Stimulated activated memory B cell treated with anti-CD40 and anti-IgM and Interleukin-4, amounts not matched to agents 10 μg/mL and 1 μg/mL and 100 μg/mL, for 72 hours (primary cell): ENCODE data around the gene NR2C2.
"Not testable (repeated sequence)": the region's sequence is repeated elsewhere in the genome, so short reads cannot be mapped to it uniquely, and the experiment has no call there.

Experiments
- ATAC-seq: fragments of 150-1000 bp; cut with Tn5 transposase; 2 replicates; pipeline ENCODE4 v1.10.0; 2021
- H3K27ac Mint-ChIP-seq: one replicate; pipeline ENCODE4 v1.8.0; 2022; ENCODE audit warnings: mild to moderate bottlenecking, mixed read lengths
- H3K27me3 Mint-ChIP-seq: one replicate; pipeline ENCODE4 v1.8.0; 2022; ENCODE audit warnings: mixed read lengths
- H3K36me3 Mint-ChIP-seq: one replicate; pipeline ENCODE4 v1.8.0; 2022; ENCODE audit warnings: mixed read lengths
- H3K4me1 Mint-ChIP-seq: one replicate; pipeline ENCODE4 v1.8.0; 2022; ENCODE audit warnings: mixed read lengths
- H3K4me3 Mint-ChIP-seq: one replicate; pipeline ENCODE4 v1.8.0; 2022; ENCODE audit warnings: mild to moderate bottlenecking, moderate library complexity, mixed read lengths
- H3K9me3 Mint-ChIP-seq: one replicate; pipeline ENCODE4 v1.8.0; 2022; ENCODE audit warnings: mixed read lengths

NR2C2 gene

GRCh38 chr3:14967285-14967684 is 19.9 kb downstream of the NR2C2 start:
- Mint-ChIP-seq H3K36me3 (peaks cover 31% of the 10 kb centered on the region), H3K4me3 (no peak overlapping the region), H3K27ac (no peak overlapping the region), H3K9me3 (peaks cover 4% of the 10 kb centered on the region), H3K27me3 (no peaks in the 10 kb centered on the region), H3K4me1 (no peaks in the 10 kb centered on the region)
- no peak for ATAC-seq

- H3K4me1 Mint-ChIP-seq, result no peaks in the 10 kb centered on the region
- peaks cover 43% of the 10 kb centered on the region for H3K36me3 Mint-ChIP-seq
- H3K27ac Mint-ChIP-seq, result no peak overlapping the region
- peaks cover 4% of the 10 kb centered on the region for H3K9me3 Mint-ChIP-seq
- no peak overlapping the region for H3K4me3 Mint-ChIP-seq
- no peak for ATAC-seq
- H3K27me3 Mint-ChIP-seq, result no peaks in the 10 kb centered on the region
Observed at GRCh38 chr3:14969671-14970070, 22.3 kb downstream of the NR2C2 start.

GRCh38 chr3:14976317-14976716 is 28.9 kb downstream of the NR2C2 start:
- peaks cover 36% of the 10 kb centered on the region for H3K4me1 Mint-ChIP-seq
- H3K27me3 Mint-ChIP-seq, result no peaks in the 10 kb centered on the region
- no peak for ATAC-seq
- H3K9me3 Mint-ChIP-seq, result no peaks in the 10 kb centered on the region
- H3K4me3 Mint-ChIP-seq, result no peak overlapping the region
- peaks cover 43% of the 10 kb centered on the region for H3K36me3 Mint-ChIP-seq
- peak overlapping the region; percentile 77 for H3K27ac Mint-ChIP-seq

GRCh38 chr3:14980689-14981088 is 33.3 kb downstream of the NR2C2 start:
- Mint-ChIP-seq H3K27me3 (no peaks in the 10 kb centered on the region), H3K4me1 (peaks cover 42% of the 10 kb centered on the region), H3K9me3 (no peaks in the 10 kb centered on the region), H3K36me3 (peaks cover 21% of the 10 kb centered on the region), H3K4me3 (no peak overlapping the region), H3K27ac (peak overlapping the region; percentile 45)
- peak; percentile 93 for ATAC-seq

GRCh38 chr3:14984581-14985113 is 37.3 kb downstream of the NR2C2 start:
- H3K4me3 Mint-ChIP-seq, result no peak overlapping the region
- no peaks in the 10 kb centered on the region for H3K9me3 Mint-ChIP-seq
- peaks cover 9% of the 10 kb centered on the region for H3K36me3 Mint-ChIP-seq
- ATAC-seq, result no peak
- H3K27ac Mint-ChIP-seq, result no peak overlapping the region
- H3K4me1 Mint-ChIP-seq, result peaks cover 35% of the 10 kb centered on the region
- H3K27me3 Mint-ChIP-seq, result no peaks in the 10 kb centered on the region

- Mint-ChIP-seq H3K27ac (peak overlapping the region; percentile 70), H3K27me3 (no peaks in the 10 kb centered on the region), H3K4me1 (peaks cover 47% of the 10 kb centered on the region), H3K4me3 (peak overlapping the region; percentile 42), H3K36me3 (peaks cover 9% of the 10 kb centered on the region), H3K9me3 (no peaks in the 10 kb centered on the region)
- peak; percentile 98 for ATAC-seq
Observed at GRCh38 chr3:14988988-14989394, 41.6 kb downstream of the NR2C2 start.

- H3K4me1 Mint-ChIP-seq, result peaks cover 43% of the 10 kb centered on the region
- H3K27me3 Mint-ChIP-seq, result no peaks in the 10 kb centered on the region
- H3K4me3 Mint-ChIP-seq, result no peak overlapping the region
- peaks cover 2% of the 10 kb centered on the region for H3K36me3 Mint-ChIP-seq
- peak overlapping the region; percentile 48 for H3K27ac Mint-ChIP-seq
- no peaks in the 10 kb centered on the region for H3K9me3 Mint-ChIP-seq
- no peak for ATAC-seq
Observed at GRCh38 chr3:14989943-14990779, 42.8 kb downstream of the NR2C2 start.

- Mint-ChIP-seq H3K9me3 (no peaks in the 10 kb centered on the region), H3K27ac (peak overlapping the region; percentile 48), H3K27me3 (no peaks in the 10 kb centered on the region), H3K4me1 (peaks cover 49% of the 10 kb centered on the region), H3K36me3 (peaks cover 5% of the 10 kb centered on the region), H3K4me3 (no peak overlapping the region)
- no peak for ATAC-seq
Observed at GRCh38 chr3:14990780-14991148, 43.4 kb downstream of the NR2C2 start.

- no peaks in the 10 kb centered on the region for H3K9me3 Mint-ChIP-seq
- H3K4me1 Mint-ChIP-seq, result peaks cover 50% of the 10 kb centered on the region
- H3K27me3 Mint-ChIP-seq, result no peaks in the 10 kb centered on the region
- no peak overlapping the region for H3K4me3 Mint-ChIP-seq
- H3K27ac Mint-ChIP-seq, result peak overlapping the region; percentile 48
- no peak for ATAC-seq
- H3K36me3 Mint-ChIP-seq, result peaks cover 5% of the 10 kb centered on the region
Observed at GRCh38 chr3:14991151-14991742, 43.9 kb downstream of the NR2C2 start.

- Mint-ChIP-seq H3K36me3 (peaks cover 5% of the 10 kb centered on the region), H3K27ac (no peak overlapping the region), H3K27me3 (no peaks in the 10 kb centered on the region), H3K4me3 (no peak overlapping the region), H3K9me3 (no peaks in the 10 kb centered on the region), H3K4me1 (peaks cover 45% of the 10 kb centered on the region)
- no peak for ATAC-seq
Observed at GRCh38 chr3:14991818-14992612, 44.6 kb downstream of the NR2C2 start.

- H3K36me3 Mint-ChIP-seq, result peaks cover 36% of the 10 kb centered on the region
- no peaks in the 10 kb centered on the region for H3K27me3 Mint-ChIP-seq
- peaks cover 23% of the 10 kb centered on the region for H3K4me1 Mint-ChIP-seq
- no peak overlapping the region for H3K4me3 Mint-ChIP-seq
- no peaks in the 10 kb centered on the region for H3K9me3 Mint-ChIP-seq
- ATAC-seq, result no peak
- no peak overlapping the region for H3K27ac Mint-ChIP-seq
Observed at GRCh38 chr3:14997941-14998340, 50.6 kb downstream of the NR2C2 start.

- ATAC-seq, H3K9me3 Mint-ChIP-seq, H3K27me3 Mint-ChIP-seq: not testable (repeated sequence)
Observed at GRCh38 chr3:14999182-14999581, 51.8 kb downstream of the NR2C2 start.

GRCh38 chr3:15007681-15008141 is 60.3 kb downstream of the NR2C2 start:
- H3K4me3 Mint-ChIP-seq, result no peak overlapping the region
- no peak for ATAC-seq
- H3K9me3 Mint-ChIP-seq, result no peaks in the 10 kb centered on the region
- no peak overlapping the region for H3K27ac Mint-ChIP-seq
- peaks cover 63% of the 10 kb centered on the region for H3K36me3 Mint-ChIP-seq
- no peaks in the 10 kb centered on the region for H3K27me3 Mint-ChIP-seq
- H3K4me1 Mint-ChIP-seq, result peaks cover 6% of the 10 kb centered on the region

More at GRCh38 chr3:14999182-14999581, 51.8 kb downstream of the NR2C2 start:
- peaks cover 29% of the 10 kb centered on the region for H3K4me1 Mint-ChIP-seq
- peaks cover 44% of the 10 kb centered on the region for H3K36me3 Mint-ChIP-seq
- H3K27ac Mint-ChIP-seq, H3K4me3 Mint-ChIP-seq: not testable (repeated sequence)

GRCh38 chr3:15009167-15009566 is 61.8 kb downstream of the NR2C2 start:
- H3K4me1 Mint-ChIP-seq, result no peaks in the 10 kb centered on the region
- H3K9me3 Mint-ChIP-seq, result no peaks in the 10 kb centered on the region
- ATAC-seq, result no peak
- peaks cover 68% of the 10 kb centered on the region for H3K36me3 Mint-ChIP-seq
- H3K27me3 Mint-ChIP-seq, result no peaks in the 10 kb centered on the region
- no peak overlapping the region for H3K27ac Mint-ChIP-seq
- no peak overlapping the region for H3K4me3 Mint-ChIP-seq

GRCh38 chr3:15010664-15011063 is 63.3 kb downstream of the NR2C2 start:
- Mint-ChIP-seq H3K36me3 (peaks cover 74% of the 10 kb centered on the region), H3K4me1 (no peaks in the 10 kb centered on the region), H3K4me3 (no peak overlapping the region), H3K27me3 (no peaks in the 10 kb centered on the region), H3K27ac (no peak overlapping the region), H3K9me3 (no peaks in the 10 kb centered on the region)
- no peak for ATAC-seq
